ENCODE measurements around the gene RBFOX2. TPM values are rescaled to one million over a fixed set of nuclear protein-coding genes. Genes with fewer than 3 reads are reported as not detected.

RBFOX2 gene
- total and polyA plus RNA-seq, 2 donors (not counting 3 experiments of a cell fraction or from before 2014, with no cell fraction given): 125 to 142 TPM

- Histone ChIP-seq H3K27ac (ENCODE audit: insufficient read depth, low read depth, low read length) (no peak overlapping the region), H3K9me1 (replicated peaks; ENCODE audit: control insufficient read depth, extremely low read depth, insufficient read depth, low read length) (no peaks in the 10 kb centered on the region), H2AFZ (ENCODE audit: low read depth, low read length) (no peak overlapping the region), H3K4me1 (ENCODE audit: control insufficient read depth, extremely low read depth, insufficient read depth, low read length) (no peaks in the 10 kb centered on the region), H3K4me3 (replicated peaks in 1 of 3; ENCODE audit: insufficient read depth in 1 of 3, low read depth in 1 of 3, low read length in 3 of 3) (no peak overlapping the region), H3K9ac (replicated peaks; ENCODE audit: extremely low read depth, insufficient read depth, low read length) (no peak overlapping the region), H3K9me3 (replicated peaks; ENCODE audit: control insufficient read depth, insufficient read depth, low read length) (no peaks in the 10 kb centered on the region), H3K4me2 (ENCODE audit: insufficient read depth, low read length) (no peak overlapping the region), H3K36me3 (ENCODE audit: control insufficient read depth in 2 of 2, extremely low read depth in 1 of 2, insufficient read depth in 2 of 2, low read length in 2 of 2) (no peaks in the 10 kb centered on the region), H4K20me1 (replicated peaks; ENCODE audit: control insufficient read depth, extremely low read depth, insufficient read depth, low read length) (no peaks in the 10 kb centered on the region), H3K27me3 (ENCODE audit: control insufficient read depth in 2 of 2, insufficient read depth in 2 of 2, low read length in 2 of 2) (peaks cover 0 to 4% of the 10 kb centered on the region in 2 experiments), H3K79me2 (ENCODE audit: control insufficient read depth, insufficient read depth, low read length) (no peaks in the 10 kb centered on the region)
- CTCF ChIA-PET: interaction anchor here (0.6 to 1.3 kb wide), 10 partner anchors 8 to 979 kb away, joined by 3 to 4 read pairs (median 3); partner anchors contain the start of gene APOL6
- dilution Hi-C loops (cut with MboI; ENCODE audit: extremely low pct_ligation_motif_present, low sequenced_read_pairs): no loop called here
- no peak for TF ChIP-seq JUN (IDR thresholded peaks at IDR 0.05; ENCODE audit: borderline replicate concordance, insufficient read depth, insufficient read length, low read depth)
- TF ChIP-seq CTCF (IDR thresholded peaks at IDR 0.05; ENCODE audit: extremely low read depth in 1 of 2, insufficient read depth in 1 of 2, low read depth in 1 of 2, low read length in 2 of 2): no peak
- TF ChIP-seq MAX (IDR thresholded peaks at IDR 0.05; ENCODE audit: insufficient read depth, insufficient read length): no peak
- TF ChIP-seq POLR2A (IDR thresholded peaks at IDR 0.05; ENCODE audit: low read depth, low read length): no peak
- no peak for TF ChIP-seq GATA2 (IDR thresholded peaks at IDR 0.05; ENCODE audit: insufficient read depth, insufficient read length, low read depth, low read length)
- no peak for TF ChIP-seq FOS (IDR thresholded peaks at IDR 0.05; ENCODE audit: borderline replicate concordance, insufficient read depth, low read length)
- TF ChIP-seq EZH2 (IDR thresholded peaks at IDR 0.05; ENCODE audit: borderline replicate concordance, low read depth, low read length, severe bottlenecking): no peak
- TF ChIP-seq MYC (IDR thresholded peaks at IDR 0.05; ENCODE audit: low read depth, low read length): no peak
- TF ChIP-seq POLR2AphosphoS5 (IDR thresholded peaks at IDR 0.05; ENCODE audit: insufficient read depth, low read depth, low read length): no peak
- intact Hi-C loops (cut with micrococcal nuclease): no loop called here
- DNase-seq (ENCODE audit: low read depth, low spot score) (no peak), FAIRE-seq (no peak)
- POLR2A ChIA-PET: no interaction called here
- BruUV-seq (replicated peaks): no TSS peak
Measured at GRCh38 chr22:35690001-35690400, 338.6 kb downstream of the RBFOX2 start.
